ENCODE measurements around the gene XRCC3.

Gene XRCC3

DNA sequence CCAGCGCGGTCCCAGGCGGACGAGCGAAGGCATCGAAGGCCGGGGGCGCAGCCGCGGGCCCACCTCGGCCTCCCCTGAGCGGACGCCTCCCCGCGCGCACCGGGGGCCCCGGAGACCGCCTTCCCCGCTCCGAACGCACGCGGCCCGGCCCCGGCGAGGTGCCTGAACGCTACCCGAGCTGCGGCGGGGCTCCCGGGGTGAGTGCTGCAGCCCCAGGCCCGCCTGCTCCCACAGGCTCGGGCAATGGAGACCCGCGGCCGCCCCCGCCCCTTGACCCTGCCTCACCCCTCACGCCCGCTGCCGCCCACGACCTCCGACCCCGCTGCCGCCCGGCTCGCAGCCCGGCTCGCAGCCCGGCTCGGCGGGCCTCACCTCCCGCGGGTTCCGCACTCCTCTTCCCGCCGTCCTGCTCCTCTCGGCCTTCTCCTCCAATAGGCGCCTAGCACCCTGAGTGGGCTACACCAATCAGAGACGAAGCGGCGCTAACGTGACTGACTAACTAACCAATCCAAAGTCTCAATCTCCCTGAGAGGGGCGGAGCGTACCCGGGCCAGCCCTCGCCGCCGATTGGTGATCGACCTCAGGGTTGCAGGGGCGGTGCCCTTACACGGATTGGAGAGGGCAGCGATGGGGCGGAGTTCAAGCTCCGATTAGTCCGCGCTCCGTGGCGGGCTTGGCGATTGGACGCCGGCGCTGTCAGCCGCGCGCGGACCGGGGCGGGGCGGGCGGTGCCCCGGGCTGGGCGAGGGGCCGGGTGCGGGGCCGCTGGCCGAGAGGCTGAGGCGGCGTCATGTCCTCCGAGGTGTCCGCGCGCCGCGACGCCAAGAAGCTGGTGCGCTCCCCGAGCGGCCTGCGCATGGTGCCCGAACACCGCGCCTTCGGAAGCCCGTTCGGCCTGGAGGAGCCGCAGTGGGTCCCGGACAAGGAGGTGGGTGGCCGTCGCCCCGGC is at the start of gene XRCC3, which contains the start of gene ZFYVE21:
TSS of gene XRCC3 (minus strand) at position 400 of the 949 bp plus-strand sequence. CDS start 4,364 bp downstream, outside the sequence.
TSS of gene ZFYVE21 (plus strand) at position 759 of the 949 bp plus-strand sequence. CDS start at position 791, 32 bp downstream.
- peak; percentile 100 for DNase-seq (ENCODE audit: low read depth)

GRCh38 chr14:103763730-103764488 is 48.7 kb upstream of the XRCC3 start:
- DNase-seq (ENCODE audit: low read depth), result no peak

DNA sequence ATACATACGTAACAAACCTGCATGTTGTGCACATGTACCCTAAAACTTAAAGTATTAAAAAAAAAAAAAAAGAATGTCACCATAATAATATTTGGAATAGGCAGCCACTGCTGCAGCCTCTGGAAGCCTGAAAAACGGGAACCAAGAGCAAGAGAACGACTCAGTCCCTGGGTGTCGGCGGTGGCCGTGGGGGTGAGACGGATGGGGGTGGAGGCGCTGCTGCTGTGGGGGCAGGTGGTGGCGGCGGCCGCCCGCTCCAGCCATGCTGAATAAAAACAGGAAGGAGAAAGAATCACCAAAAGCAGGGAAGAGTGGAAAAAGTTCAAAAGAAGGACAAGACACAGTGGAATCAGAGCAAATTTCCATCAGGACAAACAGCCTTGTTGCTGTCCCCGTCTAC is 47.3 kb upstream of the XRCC3 start:
- DNase-seq (ENCODE audit: low read depth), result no peak

DNA sequence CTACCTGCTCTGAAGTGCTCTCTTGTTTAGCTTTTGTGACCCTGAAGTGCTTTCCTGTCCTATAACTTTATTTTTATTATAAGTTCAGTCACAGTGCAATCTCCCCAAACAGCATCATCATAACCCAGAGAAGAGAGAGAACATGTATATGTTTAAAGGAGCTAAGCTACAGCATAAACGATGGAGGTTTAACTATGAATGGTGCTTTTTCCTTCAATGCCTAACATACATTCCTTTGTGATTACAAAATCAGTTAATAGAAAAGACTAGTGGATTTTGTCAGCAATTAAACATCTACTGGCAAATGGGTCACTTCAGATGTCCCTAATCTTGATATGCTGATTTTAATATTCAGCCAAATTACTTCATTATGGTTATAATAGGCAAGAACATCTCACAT is 46.8 kb upstream of the XRCC3 start:
- DNase-seq (ENCODE audit: low read depth), result peak; percentile 39

GRCh38 chr14:103758059-103758776 is 43.0 kb upstream of the XRCC3 start:
- DNase-seq (ENCODE audit: low read depth), result no peak

GRCh38 chr14:103755060-103755459 is 39.8 kb upstream of the XRCC3 start:
- DNase-seq (ENCODE audit: low read depth), result no peak

GRCh38 chr14:103753774-103754173 is 38.5 kb upstream of the XRCC3 start:
- DNase-seq (ENCODE audit: low read depth), result no peak

GRCh38 chr14:103749860-103750259 is 34.6 kb upstream of the XRCC3 start:
- DNase-seq (ENCODE audit: low read depth), result no peak

- peak; percentile 22 for DNase-seq (ENCODE audit: low read depth)
These were observed 34.2 kb upstream of the XRCC3 start for GRCh38 chr14:103749452-103749851.

GRCh38 chr14:103748534-103748857 is 33.2 kb upstream of the XRCC3 start:
- no peak for DNase-seq (ENCODE audit: low read depth)

DNA sequence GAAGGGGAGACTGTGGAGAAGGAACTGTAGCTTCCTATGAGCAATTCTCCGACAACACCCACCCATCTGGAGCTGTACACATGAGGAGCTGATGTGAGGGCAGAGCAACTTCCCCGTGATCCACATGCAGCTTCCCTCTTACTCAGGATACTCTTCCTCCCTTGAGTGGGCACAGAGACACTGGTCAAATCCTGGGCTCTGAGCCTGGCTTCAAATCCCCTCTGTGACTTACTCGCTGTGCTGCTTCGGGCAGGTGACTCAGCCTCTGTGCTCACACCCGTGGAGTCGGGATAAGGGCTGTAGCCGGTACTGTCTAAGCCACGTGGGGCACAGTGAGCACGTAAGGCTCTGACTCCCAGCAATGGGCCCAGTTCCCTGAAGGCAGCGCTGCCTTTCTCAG is 31.4 kb upstream of the XRCC3 start:
- DNase-seq (ENCODE audit: low read depth), result peak; percentile 88

DNA sequence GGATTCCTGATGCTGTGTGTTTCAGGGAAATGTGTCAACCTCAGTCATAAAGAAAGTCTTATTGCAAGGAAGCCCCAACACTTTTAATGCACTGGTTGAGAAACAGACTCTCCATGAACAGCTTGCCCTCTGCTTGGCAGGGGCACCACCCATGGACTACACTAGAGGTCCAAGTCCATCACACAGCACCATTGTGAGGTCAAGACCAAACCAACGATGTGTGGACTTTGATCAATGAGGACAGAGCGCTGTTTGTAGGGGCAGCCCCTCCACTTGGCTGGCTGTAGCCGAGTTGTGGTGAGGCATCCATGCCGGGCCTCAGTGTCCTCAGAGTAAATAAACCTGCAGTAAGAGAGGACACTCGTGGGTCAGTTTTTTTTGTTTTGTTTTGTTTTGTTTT is 30.2 kb upstream of the XRCC3 start:
- DNase-seq (ENCODE audit: low read depth), result no peak

DNA sequence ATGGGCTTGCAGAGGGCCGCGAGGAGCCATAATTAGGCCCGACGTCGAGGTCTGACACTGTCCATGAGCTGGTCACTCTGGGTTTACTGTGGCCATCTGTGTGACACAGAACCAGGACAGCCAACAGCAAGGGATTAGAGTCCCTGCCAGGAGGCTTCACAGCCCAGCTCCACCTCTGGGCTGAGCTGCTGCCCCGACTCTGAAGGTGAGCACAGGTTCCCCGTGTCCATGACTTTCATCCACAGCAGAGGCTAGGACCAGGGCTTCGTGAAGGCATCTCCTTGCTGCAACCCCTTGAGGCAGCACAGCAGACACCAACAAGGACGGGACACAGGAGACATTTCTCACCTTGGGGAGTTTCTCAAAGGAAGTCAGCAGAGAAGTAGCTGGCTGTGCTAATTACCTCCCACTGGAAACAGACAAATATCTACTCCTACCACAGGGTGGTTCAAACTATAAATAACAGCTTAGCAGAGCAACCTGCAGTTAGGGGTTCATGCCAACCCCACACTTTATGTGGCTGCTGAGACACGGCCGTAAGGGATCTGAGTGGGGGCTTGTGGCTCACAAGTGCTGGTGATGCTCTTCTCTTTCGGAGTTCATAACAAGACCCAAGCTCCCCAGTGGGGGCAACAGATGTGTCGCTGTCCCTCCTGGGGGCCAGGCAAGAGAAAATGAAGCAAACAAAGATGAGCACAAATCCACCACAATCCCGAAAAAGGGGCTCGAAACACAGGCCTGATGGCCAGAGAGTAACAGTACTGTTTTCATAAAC is 29.6 kb upstream of the XRCC3 start:
- no peak for DNase-seq (ENCODE audit: low read depth)

DNA sequence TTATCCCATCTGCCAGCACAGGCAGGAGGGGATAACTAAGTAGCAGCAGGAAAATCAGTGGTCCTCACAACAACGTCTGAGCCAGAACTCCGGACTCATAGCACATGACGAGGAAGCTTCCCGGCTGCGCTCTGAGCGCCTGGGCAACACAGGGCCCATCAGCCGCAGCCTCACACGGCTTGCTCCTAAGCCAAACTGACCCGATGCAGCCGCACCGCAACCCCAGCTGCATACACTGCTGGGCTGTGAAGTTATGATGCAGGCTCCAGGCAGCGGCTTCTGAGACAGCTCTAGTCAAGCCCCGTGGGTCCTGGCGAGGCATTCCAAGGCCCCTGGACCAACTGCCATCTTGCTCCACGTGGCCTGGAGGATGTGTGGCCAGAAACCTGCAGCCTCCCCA is 28.4 kb upstream of the XRCC3 start:
- DNase-seq (ENCODE audit: low read depth), result no peak

- DNase-seq (ENCODE audit: low read depth), result no peak
These were observed 27.4 kb upstream of the XRCC3 start for GRCh38 chr14:103742499-103743255.

- DNase-seq (ENCODE audit: low read depth), result no peak
These were observed 26.6 kb upstream of the XRCC3 start for GRCh38 chr14:103741876-103742275.

GRCh38 chr14:103740991-103741689 is 25.9 kb upstream of the XRCC3 start:
- peak; percentile 45 for DNase-seq (ENCODE audit: low read depth)

DNA sequence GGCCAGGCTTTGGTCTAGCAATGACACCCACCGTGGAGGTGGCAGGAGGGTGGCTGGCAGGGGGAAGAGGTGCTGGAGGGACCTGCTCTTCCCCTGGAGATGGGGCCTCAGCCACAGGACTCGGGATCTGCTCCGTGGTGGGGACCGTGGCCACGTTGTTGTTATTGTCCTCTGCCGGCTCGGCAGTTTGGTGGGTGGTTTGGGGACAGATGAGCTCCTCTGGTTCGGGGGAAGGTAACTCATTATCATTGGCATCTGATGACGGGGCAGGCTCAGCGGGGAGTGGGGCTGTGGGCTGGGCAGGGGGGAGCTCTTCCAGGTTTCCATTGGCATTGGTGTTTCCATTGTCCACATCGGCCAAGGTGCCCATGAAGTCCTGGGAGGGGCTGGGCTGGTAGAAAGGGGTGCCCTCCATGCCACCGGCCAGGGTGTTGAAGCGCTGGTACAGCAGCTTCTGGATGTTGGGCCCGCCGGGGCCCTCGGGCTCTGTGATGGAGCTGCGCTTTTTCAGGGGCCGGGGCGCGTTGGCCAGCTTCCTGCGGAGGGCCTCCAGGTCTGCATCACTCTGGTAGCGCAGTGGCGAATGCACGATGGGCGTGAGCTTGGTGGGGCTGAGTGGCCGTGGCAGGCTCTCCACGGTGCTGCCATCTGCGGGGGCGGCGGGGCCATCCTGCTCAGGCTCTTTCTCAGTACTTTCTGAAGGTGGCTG is 24.7 kb upstream of the XRCC3 start:
- no peak for DNase-seq (ENCODE audit: low read depth)

- no peak for DNase-seq (ENCODE audit: low read depth)
These were observed 24.2 kb upstream of the XRCC3 start for GRCh38 chr14:103739466-103739792.
